HUES6 (cell line): ENCODE measurements around the gene TLR8.
"Not testable (repeated sequence)": the region's sequence is repeated elsewhere in the genome, so short reads cannot be mapped to it uniquely, and the experiment has no call there.

ENCODE experiments used
- H3K27ac ChIP-seq: 2 replicates; pipeline ENCODE4 v1.7.0; 2013; ENCODE audit warnings: low read depth, mild to moderate bottlenecking, low read length, inconsistent platforms
- H3K27me3 ChIP-seq: 2 replicates; pipeline ENCODE4 v1.6.1; 2013; ENCODE audit warnings: low read length; ENCODE audit not compliant: control insufficient read depth, insufficient read depth
- H3K36me3 ChIP-seq: 2 replicates; pipeline ENCODE4 v1.6.1; 2013; ENCODE audit warnings: low read length; ENCODE audit not compliant: control insufficient read depth, insufficient read depth
- H3K4me1 ChIP-seq: 2 replicates; pipeline ENCODE4 v1.6.1; 2013; ENCODE audit warnings: low read length; ENCODE audit not compliant: control insufficient read depth, insufficient read depth
- H3K4me3 ChIP-seq: 2 replicates; pipeline ENCODE4 v1.5.1; 2013; ENCODE audit warnings: low read depth, low read length
- H3K9ac ChIP-seq: one replicate; pipeline ENCODE4 v1.6.1; 2013; ENCODE audit warnings: mild to moderate bottlenecking, low read length
- H3K9me3 ChIP-seq: 2 replicates; pipeline ENCODE4 v1.6.1; 2013; ENCODE audit warnings: low read depth, low read length; ENCODE audit not compliant: control insufficient read depth, insufficient read depth

The TLR8 gene

GRCh38 chrX:12954376-12954775 lies 48.0 kb downstream of the TLR8 start:
- Histone ChIP-seq H3K36me3 (no peaks in the 10 kb centered on the region), H3K9me3 (no peaks in the 10 kb centered on the region), H3K4me3 (no peak overlapping the region), H3K4me1 (peaks cover 21% of the 10 kb centered on the region; the same call in 1 of the 2 replicates), H3K9ac (no peak overlapping the region), H3K27ac (no peak overlapping the region), H3K27me3 (no peaks in the 10 kb centered on the region)

- Histone ChIP-seq H3K27ac (no peak overlapping the region), H3K9me3 (no peaks in the 10 kb centered on the region), H3K36me3 (no peaks in the 10 kb centered on the region), H3K9ac (no peak overlapping the region), H3K27me3 (no peaks in the 10 kb centered on the region), H3K4me1 (peaks cover 16% of the 10 kb centered on the region; the same call in 1 of the 2 replicates), H3K4me3 (no peak overlapping the region)
Observed at GRCh38 chrX:12954981-12955380, 48.6 kb downstream of the TLR8 start.

- no peak overlapping the region for H3K9ac ChIP-seq
Observed at GRCh38 chrX:12955882-12956703, 49.7 kb downstream of the TLR8 start.

GRCh38 chrX:12956704-12957534 lies 50.5 kb downstream of the TLR8 start:
- no peaks in the 10 kb centered on the region for H3K36me3 ChIP-seq
- peaks cover 7% of the 10 kb centered on the region for H3K9me3 ChIP-seq
- H3K27ac ChIP-seq = peak overlapping the region; percentile 10; the same call in 1 of the 2 replicates
- peaks cover 12% of the 10 kb centered on the region; the same call in 1 of the 2 replicates for H3K4me1 ChIP-seq
- H3K27me3 ChIP-seq = no peaks in the 10 kb centered on the region
- H3K4me3 ChIP-seq = no peak overlapping the region
- no peak overlapping the region for H3K9ac ChIP-seq

More at GRCh38 chrX:12955882-12956703, 49.7 kb downstream of the TLR8 start:
- Histone ChIP-seq H3K27me3 (no peaks in the 10 kb centered on the region), H3K36me3 (no peaks in the 10 kb centered on the region), H3K4me3 (no peak overlapping the region), H3K27ac (peak overlapping the region; percentile 10; the same call in 1 of the 2 replicates), H3K4me1 (peaks cover 12% of the 10 kb centered on the region; the same call in 1 of the 2 replicates), H3K9me3 (no peaks in the 10 kb centered on the region)

- Histone ChIP-seq H3K27ac (no peak overlapping the region), H3K4me1 (peaks cover 12% of the 10 kb centered on the region; the same call in 1 of the 2 replicates), H3K9me3 (peaks cover 14% of the 10 kb centered on the region), H3K4me3 (no peak overlapping the region), H3K36me3 (no peaks in the 10 kb centered on the region), H3K27me3 (no peaks in the 10 kb centered on the region), H3K9ac (no peak overlapping the region)
Observed at GRCh38 chrX:12958059-12958458, 51.6 kb downstream of the TLR8 start.

- H3K27me3 ChIP-seq = no peaks in the 10 kb centered on the region
- no peak overlapping the region for H3K27ac ChIP-seq
- H3K4me1 ChIP-seq = peaks cover 12% of the 10 kb centered on the region; the same call in 1 of the 2 replicates
Observed at GRCh38 chrX:12958461-12958860, 52.0 kb downstream of the TLR8 start.

GRCh38 chrX:12961196-12961718 lies 54.8 kb downstream of the TLR8 start:
- Histone ChIP-seq H3K9me3 (peaks cover 18% of the 10 kb centered on the region), H3K36me3 (no peaks in the 10 kb centered on the region), H3K4me3 (no peak overlapping the region), H3K27me3 (no peaks in the 10 kb centered on the region), H3K9ac (no peak overlapping the region), H3K27ac (no peak overlapping the region), H3K4me1 (peaks cover 7% of the 10 kb centered on the region; the same call in 1 of the 2 replicates)

More at GRCh38 chrX:12958461-12958860, 52.0 kb downstream of the TLR8 start:
- H3K4me3 ChIP-seq = no peak overlapping the region
- peaks cover 14% of the 10 kb centered on the region for H3K9me3 ChIP-seq
- no peaks in the 10 kb centered on the region for H3K36me3 ChIP-seq
- no peak overlapping the region for H3K9ac ChIP-seq

GRCh38 chrX:12962041-12962504 lies 55.7 kb downstream of the TLR8 start:
- Histone ChIP-seq H3K36me3 (no peaks in the 10 kb centered on the region), H3K9ac (no peak overlapping the region), H3K4me1 (no peaks in the 10 kb centered on the region), H3K9me3 (peaks cover 24% of the 10 kb centered on the region), H3K4me3 (no peak overlapping the region), H3K27me3 (no peaks in the 10 kb centered on the region), H3K27ac (no peak overlapping the region)

- H3K4me3 ChIP-seq, H3K4me1 ChIP-seq, H3K27ac ChIP-seq, H3K36me3 ChIP-seq, H3K9ac ChIP-seq, H3K27me3 ChIP-seq: not testable (repeated sequence)
- peaks cover 32% of the 10 kb centered on the region for H3K9me3 ChIP-seq
Observed at GRCh38 chrX:12963210-12963850, 56.9 kb downstream of the TLR8 start.

GRCh38 chrX:12965131-12965940 lies 58.9 kb downstream of the TLR8 start:
- no peaks in the 10 kb centered on the region; the same call in 1 of the 2 replicates for H3K27me3 ChIP-seq
- no peak overlapping the region for H3K9ac ChIP-seq

More at GRCh38 chrX:12965131-12965940, 58.9 kb downstream of the TLR8 start:
- H3K9me3 ChIP-seq = peaks cover 32% of the 10 kb centered on the region
- no peak overlapping the region for H3K4me3 ChIP-seq
- H3K4me1 ChIP-seq = peaks cover 2% of the 10 kb centered on the region; the same call in 1 of the 2 replicates
- no peaks in the 10 kb centered on the region for H3K36me3 ChIP-seq
- no peak overlapping the region for H3K27ac ChIP-seq
